Mesendoderm (in vitro differentiated cells): Measurements from ENCODE around the gene PCIF1.

Experiments
- DNase-seq: peaks from one replicate; pipeline ENCODE4 v3.0.0; 2013
- H2AK5ac ChIP-seq: 2 replicates; pipeline ENCODE4 v1.6.1; 2013; ENCODE audit warnings: low read length, inconsistent platforms
- H2BK120ac ChIP-seq: 2 replicates; pipeline ENCODE4 v1.6.1; 2013; ENCODE audit warnings: low read depth, mild to moderate bottlenecking, low read length, moderate library complexity, mixed read lengths
- H2BK15ac ChIP-seq: replicated peaks from 2 replicates; pipeline ENCODE4 v1.6.1; 2013; ENCODE audit warnings: low read depth, mild to moderate bottlenecking, moderate library complexity
- H2BK5ac ChIP-seq: 2 replicates; pipeline ENCODE4 v1.6.1; 2013; ENCODE audit warnings: low read length, inconsistent platforms
- H3K18ac ChIP-seq: 2 replicates; pipeline ENCODE4 v1.6.1; 2013; ENCODE audit warnings: mild to moderate bottlenecking, low read length, mixed read lengths
- H3K23ac ChIP-seq: one replicate; pipeline ENCODE4 v1.6.1; 2013; ENCODE audit warnings: low read length
- H3K27ac ChIP-seq: 2 replicates; pipeline ENCODE4 v1.5.1; 2013; ENCODE audit warnings: low read depth, mild to moderate bottlenecking, inconsistent platforms, low read length, moderate library complexity
- H3K27me3 ChIP-seq: 2 replicates; pipeline ENCODE4 v1.6.1; 2013; ENCODE audit warnings: low read length, control low read depth, mild to moderate bottlenecking, inconsistent platforms; ENCODE audit not compliant: insufficient read depth, poor library complexity
- H3K36me3 ChIP-seq: 2 replicates; pipeline ENCODE4 v1.6.1; 2013; ENCODE audit warnings: low read length, inconsistent platforms; ENCODE audit not compliant: control insufficient read depth, insufficient read depth
- H3K4ac ChIP-seq: one replicate; pipeline ENCODE4 v1.6.1; 2013; ENCODE audit warnings: low read depth, mild to moderate bottlenecking, low read length, moderate library complexity
- H3K4me1 ChIP-seq: 2 replicates; pipeline ENCODE4 v1.6.1; 2013; ENCODE audit warnings: low read depth, low read length, inconsistent platforms; ENCODE audit not compliant: control insufficient read depth
- H3K4me2 ChIP-seq: 2 replicates; pipeline ENCODE4 v1.6.1; 2013; ENCODE audit warnings: low read length
- H3K4me3 ChIP-seq: 2 replicates; pipeline ENCODE4 v1.5.1; 2013; ENCODE audit warnings: mild to moderate bottlenecking, low read length
- H3K56ac ChIP-seq: one replicate; pipeline ENCODE4 v1.6.1; 2013; ENCODE audit warnings: low read length
- H3K79me1 ChIP-seq: 2 replicates; pipeline ENCODE4 v1.6.1; 2013; ENCODE audit warnings: low read length, inconsistent platforms
- H3K79me2 ChIP-seq: 2 replicates; pipeline ENCODE4 v1.6.1; 2013; ENCODE audit warnings: mild to moderate bottlenecking, low read length; ENCODE audit not compliant: control insufficient read depth, insufficient read depth
- H3K9ac ChIP-seq: 2 replicates; pipeline ENCODE4 v1.6.1; 2013; ENCODE audit warnings: low read length, inconsistent platforms
- H4K5ac ChIP-seq: one replicate; pipeline ENCODE4 v1.6.1; 2013; ENCODE audit warnings: low read length
- H4K8ac ChIP-seq: one replicate; pipeline ENCODE4 v1.6.1; 2013; ENCODE audit warnings: low read depth, mild to moderate bottlenecking, control low read depth, low read length, moderate library complexity
- WGBS: extraction: QIAGEN DNeasy Blood & Tissue Kit; methylation state at CpG from one replicate; pipeline ENCODE4 v1.1.7; 2013; ENCODE audit warnings: low lambda C conversion rate, missing lambda C conversion rate; ENCODE audit not compliant: insufficient coverage; ENCODE audit errors: extremely low coverage; 5-methylcytosine and 5-hydroxymethylcytosine counted together

PCIF1 gene

GRCh38 chr20:45909336-45909808, 25.1 kb upstream of the PCIF1 start:
- H3K23ac ChIP-seq = no peak overlapping the region
- peaks cover 3% of the 10 kb centered on the region for H3K79me2 ChIP-seq
- no peak overlapping the region for H3K9ac ChIP-seq
- H3K4me3 ChIP-seq = no peak overlapping the region
- H4K5ac ChIP-seq = no peak overlapping the region
- H3K56ac ChIP-seq = no peak overlapping the region
- peaks cover 2% of the 10 kb centered on the region for H3K4me1 ChIP-seq
- no peak overlapping the region for H2BK120ac ChIP-seq
- no peak overlapping the region for H3K4ac ChIP-seq
- no peak for DNase-seq
- no peak overlapping the region for H2BK5ac ChIP-seq
- no peak overlapping the region for H3K27ac ChIP-seq
- 100% methylated on average over 1 of the region's 12 CpGs for WGBS
- no peak overlapping the region for H2AK5ac ChIP-seq
- peaks cover 16% of the 10 kb centered on the region for H3K36me3 ChIP-seq
- no peak overlapping the region for H3K4me2 ChIP-seq
- peaks cover 6% of the 10 kb centered on the region for H3K79me1 ChIP-seq
- no peak overlapping the region for H3K18ac ChIP-seq
- no peak overlapping the region for H2BK15ac ChIP-seq
- H4K8ac ChIP-seq = no peak overlapping the region
- H3K27me3 ChIP-seq = no peaks in the 10 kb centered on the region

GRCh38 chr20:45909817-45910669, 24.4 kb upstream of the PCIF1 start:
- H3K4me1 ChIP-seq = peaks cover 2% of the 10 kb centered on the region
- H3K27ac ChIP-seq = no peak overlapping the region
- WGBS = no CpG with 5 or more reads among the region's 22 CpGs
- H2BK15ac ChIP-seq = no peak overlapping the region
- no peak overlapping the region for H3K9ac ChIP-seq
- no peak overlapping the region for H2AK5ac ChIP-seq
- no peak overlapping the region for H2BK5ac ChIP-seq
- H3K18ac ChIP-seq = no peak overlapping the region
- peaks cover 13% of the 10 kb centered on the region for H3K36me3 ChIP-seq
- H3K23ac ChIP-seq = no peak overlapping the region
- peaks cover 3% of the 10 kb centered on the region for H3K79me2 ChIP-seq
- no peak overlapping the region for H4K8ac ChIP-seq
- no peaks in the 10 kb centered on the region for H3K27me3 ChIP-seq
- peaks cover 6% of the 10 kb centered on the region for H3K79me1 ChIP-seq
- no peak overlapping the region for H2BK120ac ChIP-seq
- H3K56ac ChIP-seq = peak overlapping the region; percentile 25
- no peak overlapping the region for H3K4me3 ChIP-seq
- no peak overlapping the region for H3K4me2 ChIP-seq
- H3K4ac ChIP-seq = no peak overlapping the region
- no peak for DNase-seq
- no peak overlapping the region for H4K5ac ChIP-seq

GRCh38 chr20:45910670-45911485, 23.6 kb upstream of the PCIF1 start:
- Histone ChIP-seq H4K8ac (no peak overlapping the region), H2BK15ac (no peak overlapping the region), H3K56ac (peak overlapping the region; percentile 94), H3K4me1 (peaks cover 2% of the 10 kb centered on the region), H3K4me3 (peak overlapping the region; percentile 78), H4K5ac (no peak overlapping the region), H3K23ac (no peak overlapping the region), H3K4me2 (peak overlapping the region; percentile 99), H2AK5ac (no peak overlapping the region), H3K18ac (no peak overlapping the region), H3K79me1 (peaks cover 6% of the 10 kb centered on the region), H3K4ac (peak overlapping the region; percentile 1), H2BK5ac (peak overlapping the region; percentile 80), H3K27ac (peak overlapping the region; percentile 1), H3K79me2 (peaks cover 3% of the 10 kb centered on the region), H3K27me3 (no peaks in the 10 kb centered on the region), H3K9ac (peak overlapping the region; percentile 94), H2BK120ac (no peak overlapping the region), H3K36me3 (peaks cover 12% of the 10 kb centered on the region)
- 100% methylated on average over 1 of the region's 43 CpGs for WGBS
- peak; percentile 100 for DNase-seq

- no peak within 1 kb of the TSS for H4K8ac ChIP-seq
- H3K4ac ChIP-seq = peak within 1 kb of the TSS; percentile 1
- peak within 1 kb of the TSS; percentile 78 for H3K4me3 ChIP-seq
- peaks cover 3% of the 10 kb centered on the region for H3K79me2 ChIP-seq
- peak within 1 kb of the TSS; percentile 80 for H2BK5ac ChIP-seq
- H3K4me2 ChIP-seq = peak within 1 kb of the TSS; percentile 99
- no peak within 1 kb of the TSS for H3K23ac ChIP-seq
- no peak within 1 kb of the TSS for H2BK120ac ChIP-seq
- peak within 1 kb of the TSS; percentile 94 for H3K56ac ChIP-seq
- H2BK15ac ChIP-seq = no peak within 1 kb of the TSS
- peak; percentile 82 for DNase-seq
- peaks cover 10% of the 10 kb centered on the region for H3K36me3 ChIP-seq
- H3K4me1 ChIP-seq = peaks cover 2% of the 10 kb centered on the region
- H3K18ac ChIP-seq = no peak within 1 kb of the TSS
- no peaks in the 10 kb centered on the region for H3K27me3 ChIP-seq
- peak within 1 kb of the TSS; percentile 11 for H2AK5ac ChIP-seq
- peak within 1 kb of the TSS; percentile 1 for H3K27ac ChIP-seq
- peak within 1 kb of the TSS; percentile 94 for H3K9ac ChIP-seq
- peaks cover 6% of the 10 kb centered on the region for H3K79me1 ChIP-seq
- WGBS = no CpG with 5 or more reads among the region's 58 CpGs
- H4K5ac ChIP-seq = no peak within 1 kb of the TSS
Observed at GRCh38 chr20:45911486-45912343, 22.8 kb upstream of the PCIF1 start, which contains the start of gene PLTP. Gene PLTP (minus strand): TSS chr20:45912155. CDS start chr20:45911452, 703 bp downstream.

GRCh38 chr20:45912344-45912682, 22.2 kb upstream of the PCIF1 start:
- Histone ChIP-seq H3K4ac (no peak overlapping the region), H3K4me2 (peak overlapping the region; percentile 62), H3K4me1 (peaks cover 2% of the 10 kb centered on the region), H3K27me3 (no peaks in the 10 kb centered on the region), H2AK5ac (no peak overlapping the region), H3K79me2 (peaks cover 3% of the 10 kb centered on the region), H3K4me3 (no peak overlapping the region), H3K36me3 (peaks cover 9% of the 10 kb centered on the region), H4K8ac (no peak overlapping the region), H3K9ac (peak overlapping the region; percentile 67), H2BK120ac (no peak overlapping the region), H4K5ac (no peak overlapping the region), H3K79me1 (peaks cover 6% of the 10 kb centered on the region), H2BK5ac (no peak overlapping the region), H3K56ac (peak overlapping the region; percentile 40), H3K18ac (no peak overlapping the region), H3K23ac (no peak overlapping the region), H2BK15ac (no peak overlapping the region), H3K27ac (no peak overlapping the region)
- no peak for DNase-seq
- no CpG with 5 or more reads among the region's 4 CpGs for WGBS
